ENCODE measurements around the gene SLC38A6.
"Not testable (repeated sequence)": the region's sequence is repeated elsewhere in the genome, so short reads cannot be mapped to it uniquely, and the experiment has no call there.

SLC38A6 gene

GRCh38 chr14:61048640-61049039 is 67.6 kb downstream of the SLC38A6 start:
- H3K4me3 ChIP-seq (ENCODE audit: low read depth, low read length) = no peak overlapping the region

- H3K4me3 ChIP-seq (ENCODE audit: low read depth, low read length) = no peak overlapping the region
Measured at GRCh38 chr14:61050417-61050816, 69.4 kb downstream of the SLC38A6 start.

GRCh38 chr14:61051051-61051450 is 70.0 kb downstream of the SLC38A6 start:
- no peak overlapping the region for H3K4me3 ChIP-seq (ENCODE audit: low read depth, low read length)

GRCh38 chr14:61051621-61052020 is 70.6 kb downstream of the SLC38A6 start:
- H3K4me3 ChIP-seq (ENCODE audit: low read depth, low read length) = no peak overlapping the region

- H3K4me3 ChIP-seq (ENCODE audit: low read depth, low read length) = no peak overlapping the region
Measured at GRCh38 chr14:61063461-61063860, 82.4 kb downstream of the SLC38A6 start.

GRCh38 chr14:61064210-61064609 is 83.2 kb downstream of the SLC38A6 start:
- no peak overlapping the region for H3K4me3 ChIP-seq (ENCODE audit: low read depth, low read length)

- H3K4me3 ChIP-seq (ENCODE audit: low read depth, low read length) = no peak overlapping the region
Measured at GRCh38 chr14:61064856-61065255, 83.8 kb downstream of the SLC38A6 start.

- no peak overlapping the region for H3K4me3 ChIP-seq (ENCODE audit: low read depth, low read length)
Measured at GRCh38 chr14:61065656-61066055, 84.6 kb downstream of the SLC38A6 start.

GRCh38 chr14:61072442-61072841 is 91.4 kb downstream of the SLC38A6 start:
- H3K4me3 ChIP-seq (ENCODE audit: low read depth, low read length) = not testable (repeated sequence)

GRCh38 chr14:61074852-61075251 is 93.8 kb downstream of the SLC38A6 start:
- H3K4me3 ChIP-seq (ENCODE audit: low read depth, low read length) = no peak overlapping the region

GRCh38 chr14:61076556-61076955 is 95.5 kb downstream of the SLC38A6 start:
- no peak overlapping the region for H3K4me3 ChIP-seq (ENCODE audit: low read depth, low read length)

- no peak overlapping the region for H3K4me3 ChIP-seq (ENCODE audit: low read depth, low read length)
Measured at GRCh38 chr14:61077437-61077836, 96.4 kb downstream of the SLC38A6 start.

GRCh38 chr14:61077951-61078720 is 97.1 kb downstream of the SLC38A6 start:
- no peak overlapping the region for H3K4me3 ChIP-seq (ENCODE audit: low read depth, low read length)

GRCh38 chr14:61080591-61081010 is 99.6 kb downstream of the SLC38A6 start:
- no peak overlapping the region for H3K4me3 ChIP-seq (ENCODE audit: low read depth, low read length)

- no peak overlapping the region for H3K4me3 ChIP-seq (ENCODE audit: low read depth, low read length)
Measured at GRCh38 chr14:61088081-61088480, 107.0 kb downstream of the SLC38A6 start.

- H3K4me3 ChIP-seq (ENCODE audit: low read depth, low read length) = no peak overlapping the region
Measured at GRCh38 chr14:61089126-61089750, 108.2 kb downstream of the SLC38A6 start.

GRCh38 chr14:61090432-61091216 is 109.6 kb downstream of the SLC38A6 start:
- H3K4me3 ChIP-seq (ENCODE audit: low read depth, low read length) = no peak overlapping the region

- no peak overlapping the region for H3K4me3 ChIP-seq (ENCODE audit: low read depth, low read length)
Measured at GRCh38 chr14:61091657-61092273, 110.7 kb downstream of the SLC38A6 start.

GRCh38 chr14:61098096-61098495 is 117.1 kb downstream of the SLC38A6 start:
- H3K4me3 ChIP-seq (ENCODE audit: low read depth, low read length) = not testable (repeated sequence)

GRCh38 chr14:61098721-61099120 is 117.7 kb downstream of the SLC38A6 start:
- H3K4me3 ChIP-seq (ENCODE audit: low read depth, low read length) = no peak overlapping the region

GRCh38 chr14:61099216-61099835 is 118.3 kb downstream of the SLC38A6 start:
- no peak overlapping the region for H3K4me3 ChIP-seq (ENCODE audit: low read depth, low read length)

Measured in iPS-11a (cell line).